ENCODE results near the gene STOML3.

STOML3 gene

DNA sequence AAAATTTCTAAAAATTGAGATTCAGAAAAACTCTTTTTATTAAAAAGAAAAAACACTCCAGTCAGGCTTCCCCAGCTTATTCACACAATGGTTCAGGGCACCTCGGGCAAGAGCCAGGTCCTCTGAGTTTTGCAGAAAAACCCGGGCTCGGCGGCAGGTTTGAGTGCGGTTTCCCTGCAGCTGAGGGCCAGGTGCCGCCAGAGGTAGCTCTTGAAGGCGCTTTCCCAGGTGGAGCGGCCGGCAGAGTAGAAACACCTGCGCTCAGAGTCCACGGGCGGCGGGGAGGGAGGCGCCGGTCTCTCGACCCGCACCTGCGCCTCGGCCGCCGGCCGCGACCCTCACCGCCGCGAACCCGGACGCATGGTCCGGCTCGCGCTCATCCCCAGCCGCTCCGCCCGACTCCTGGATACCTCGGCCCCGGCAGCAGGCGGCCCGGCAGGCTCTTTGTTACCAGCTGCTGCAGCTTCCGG is 46.8 kb upstream of the STOML3 start:
- no peaks in the 10 kb centered on the region for H3K9me3 Mint-ChIP-seq
- no peaks in the 10 kb centered on the region for H3K27me3 Mint-ChIP-seq (ENCODE audit: low read depth, poor library complexity)
- H3K4me3 Mint-ChIP-seq, result peak overlapping the region; percentile 99
- TF ChIP-seq, protein P1, sequence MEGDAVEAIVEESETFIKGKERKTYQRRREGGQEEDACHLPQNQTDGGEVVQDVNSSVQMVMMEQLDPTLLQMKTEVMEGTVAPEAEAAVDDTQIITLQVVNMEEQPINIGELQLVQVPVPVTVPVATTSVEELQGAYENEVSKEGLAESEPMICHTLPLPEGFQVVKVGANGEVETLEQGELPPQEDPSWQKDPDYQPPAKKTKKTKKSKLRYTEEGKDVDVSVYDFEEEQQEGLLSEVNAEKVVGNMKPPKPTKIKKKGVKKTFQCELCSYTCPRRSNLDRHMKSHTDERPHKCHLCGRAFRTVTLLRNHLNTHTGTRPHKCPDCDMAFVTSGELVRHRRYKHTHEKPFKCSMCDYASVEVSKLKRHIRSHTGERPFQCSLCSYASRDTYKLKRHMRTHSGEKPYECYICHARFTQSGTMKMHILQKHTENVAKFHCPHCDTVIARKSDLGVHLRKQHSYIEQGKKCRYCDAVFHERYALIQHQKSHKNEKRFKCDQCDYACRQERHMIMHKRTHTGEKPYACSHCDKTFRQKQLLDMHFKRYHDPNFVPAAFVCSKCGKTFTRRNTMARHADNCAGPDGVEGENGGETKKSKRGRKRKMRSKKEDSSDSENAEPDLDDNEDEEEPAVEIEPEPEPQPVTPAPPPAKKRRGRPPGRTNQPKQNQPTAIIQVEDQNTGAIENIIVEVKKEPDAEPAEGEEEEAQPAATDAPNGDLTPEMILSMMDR (IDR thresholded peaks at IDR 0.05), result no peak
- peaks cover 58% of the 10 kb centered on the region for H3K4me1 Mint-ChIP-seq
- peak overlapping the region; percentile 20 for H3K27ac Mint-ChIP-seq
- H3K36me3 Mint-ChIP-seq (ENCODE audit: low read depth), result peaks cover 16% of the 10 kb centered on the region
- no peak for DNase-seq

DNA sequence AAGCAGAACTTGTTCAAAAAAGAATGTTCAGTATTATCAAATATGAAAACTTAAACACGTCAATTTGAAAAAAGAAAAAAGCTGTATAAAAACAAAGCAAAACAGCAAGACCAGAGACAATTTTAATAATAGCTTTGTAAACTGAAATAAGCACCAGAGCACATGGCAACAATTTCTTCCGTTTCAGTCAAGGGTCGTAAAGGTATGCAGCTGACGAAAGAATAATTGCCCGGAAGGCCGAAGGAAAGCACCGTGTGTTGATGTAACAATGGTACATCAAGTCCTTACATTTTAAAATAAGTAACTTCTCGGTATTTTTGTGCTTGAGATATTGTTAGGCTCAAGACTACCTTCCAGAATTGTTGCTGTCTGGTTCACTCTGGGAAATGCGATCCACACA is 45.6 kb upstream of the STOML3 start:
- Mint-ChIP-seq H3K27ac (no peak overlapping the region), H3K36me3 (ENCODE audit: low read depth) (peaks cover 10% of the 10 kb centered on the region), H3K4me3 (peak overlapping the region; percentile 99), H3K4me1 (peaks cover 66% of the 10 kb centered on the region), H3K27me3 (ENCODE audit: low read depth, poor library complexity) (no peaks in the 10 kb centered on the region), H3K9me3 (no peaks in the 10 kb centered on the region)
- TF ChIP-seq, protein P1 (IDR thresholded peaks at IDR 0.05), result no peak
- no peak for DNase-seq

GRCh38 chr13:39035799-39036198 is 45.2 kb upstream of the STOML3 start:
- TF ChIP-seq, protein P1 (IDR thresholded peaks at IDR 0.05), result no peak
- Mint-ChIP-seq H3K27ac (no peak overlapping the region), H3K9me3 (no peaks in the 10 kb centered on the region), H3K36me3 (ENCODE audit: low read depth) (peaks cover 7% of the 10 kb centered on the region), H3K4me1 (peaks cover 63% of the 10 kb centered on the region), H3K4me3 (peak overlapping the region; percentile 99), H3K27me3 (ENCODE audit: low read depth, poor library complexity) (no peaks in the 10 kb centered on the region)
- no peak for DNase-seq

GRCh38 chr13:39035204-39035603 is 44.6 kb upstream of the STOML3 start:
- TF ChIP-seq, protein P1 (IDR thresholded peaks at IDR 0.05), result no peak
- Mint-ChIP-seq H3K4me3 (peak overlapping the region; percentile 99), H3K4me1 (peaks cover 58% of the 10 kb centered on the region), H3K36me3 (ENCODE audit: low read depth) (peaks cover 5% of the 10 kb centered on the region), H3K9me3 (no peaks in the 10 kb centered on the region), H3K27me3 (ENCODE audit: low read depth, poor library complexity) (no peaks in the 10 kb centered on the region), H3K27ac (peak overlapping the region; percentile 65)
- no peak for DNase-seq

GRCh38 chr13:39034085-39034484 is 43.5 kb upstream of the STOML3 start:
- DNase-seq, result no peak
- TF ChIP-seq, protein P1 (IDR thresholded peaks at IDR 0.05), result no peak
- Mint-ChIP-seq H3K27ac (no peak overlapping the region), H3K4me3 (peak overlapping the region; percentile 55), H3K36me3 (ENCODE audit: low read depth) (peaks cover 5% of the 10 kb centered on the region), H3K27me3 (ENCODE audit: low read depth, poor library complexity) (no peaks in the 10 kb centered on the region), H3K9me3 (no peaks in the 10 kb centered on the region), H3K4me1 (peaks cover 48% of the 10 kb centered on the region)

DNA sequence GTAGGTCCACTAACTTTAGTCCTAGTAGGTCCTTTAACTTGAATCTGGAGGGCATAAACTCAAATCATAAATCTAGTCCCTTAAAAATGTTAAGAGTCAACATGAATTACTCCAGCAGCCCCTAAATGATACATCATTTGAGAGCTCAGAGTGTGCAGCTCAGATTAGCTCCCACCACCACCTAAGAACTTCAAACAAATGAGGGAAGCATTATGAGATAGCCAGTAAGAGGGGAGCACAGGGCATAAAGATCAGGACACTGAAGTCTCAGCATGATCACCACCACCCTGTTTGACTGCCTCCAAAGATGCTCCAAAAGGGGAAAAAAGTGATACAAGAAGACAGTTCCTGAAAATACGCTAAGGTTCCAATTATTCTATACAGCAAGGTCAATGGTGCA is 41.5 kb upstream of the STOML3 start:
- Mint-ChIP-seq H3K27ac (no peak overlapping the region), H3K27me3 (ENCODE audit: low read depth, poor library complexity) (no peaks in the 10 kb centered on the region), H3K4me1 (peaks cover 39% of the 10 kb centered on the region), H3K36me3 (ENCODE audit: low read depth) (peaks cover 20% of the 10 kb centered on the region), H3K4me3 (no peak overlapping the region), H3K9me3 (no peaks in the 10 kb centered on the region)
- TF ChIP-seq, protein P1 (IDR thresholded peaks at IDR 0.05), result no peak
- no peak for DNase-seq
